Measurements from ENCODE around the gene ZBTB5.
"Not testable (repeated sequence)": the region's sequence is repeated elsewhere in the genome, so short reads cannot be mapped to it uniquely, and the experiment has no call there.

ZBTB5 gene

GRCh38 chr9:37465249-37466036 lies at the start of gene ZBTB5:
TSS of gene ZBTB5 (minus strand) at chr9:37465450. CDS start at chr9:37442551, 22,899 bp downstream.
- H3K4me3 ChIP-seq (ENCODE audit: low read depth in 1 of 2, low read length in 2 of 2), result peak within 1 kb of the TSS; percentile 88 to 96
- H3K36me3 ChIP-seq (ENCODE audit: control insufficient read depth in 1 of 2, insufficient read depth in 2 of 2, low read length in 2 of 2), result peaks cover 0 to 9% of the 10 kb centered on the region in 2 donors
- peak within 1 kb of the TSS; percentile 97 for H3K27ac ChIP-seq (ENCODE audit: low read length)
- H3K27me3 ChIP-seq (ENCODE audit: low read depth, low read length), result no peaks in the 10 kb centered on the region
- no peaks in the 10 kb centered on the region for H3K9me3 ChIP-seq (ENCODE audit: control insufficient read depth in 1 of 2, low read length in 2 of 2)
- H3K4me1 ChIP-seq (ENCODE audit: control insufficient read depth in 1 of 2, insufficient read depth in 2 of 2, low read length in 2 of 2), result peaks cover 16 to 17% of the 10 kb centered on the region in 2 donors

GRCh38 chr9:37514999-37515398 lies 49.7 kb upstream of the ZBTB5 start:
- Histone ChIP-seq H3K4me3 (ENCODE audit: low read depth in 1 of 2, low read length in 2 of 2) (no peak overlapping the region), H3K4me1 (ENCODE audit: control insufficient read depth in 1 of 2, insufficient read depth in 2 of 2, low read length in 2 of 2) (no peaks in the 10 kb centered on the region), H3K27ac (ENCODE audit: low read length) (no peak overlapping the region), H3K27me3 (ENCODE audit: low read depth, low read length) (no peaks in the 10 kb centered on the region), H3K9me3 (ENCODE audit: control insufficient read depth in 1 of 2, low read length in 2 of 2) (no peaks in the 10 kb centered on the region), H3K36me3 (ENCODE audit: control insufficient read depth in 1 of 2, insufficient read depth in 2 of 2, low read length in 2 of 2) (peaks cover 0 to 42% of the 10 kb centered on the region in 2 donors)

GRCh38 chr9:37514415-37514814 lies 49.2 kb upstream of the ZBTB5 start:
- not testable (repeated sequence) for H3K27me3 ChIP-seq (ENCODE audit: low read depth, low read length); H3K27ac ChIP-seq (ENCODE audit: low read length); H3K9me3 ChIP-seq (ENCODE audit: control insufficient read depth in 1 of 2, low read length in 2 of 2); H3K4me1 ChIP-seq (ENCODE audit: control insufficient read depth in 1 of 2, insufficient read depth in 2 of 2, low read length in 2 of 2); H3K4me3 ChIP-seq (ENCODE audit: low read depth in 1 of 2, low read length in 2 of 2)
- peaks cover 0 to 37% of the 10 kb centered on the region in 2 donors for H3K36me3 ChIP-seq (ENCODE audit: control insufficient read depth in 1 of 2, insufficient read depth in 2 of 2, low read length in 2 of 2)

GRCh38 chr9:37512437-37512836 lies 47.2 kb upstream of the ZBTB5 start:
- Histone ChIP-seq H3K4me1 (ENCODE audit: control insufficient read depth in 1 of 2, insufficient read depth in 2 of 2, low read length in 2 of 2) (no peaks in the 10 kb centered on the region), H3K4me3 (ENCODE audit: low read depth in 1 of 2, low read length in 2 of 2) (no peak overlapping the region), H3K9me3 (ENCODE audit: control insufficient read depth in 1 of 2, low read length in 2 of 2) (no peaks in the 10 kb centered on the region), H3K27me3 (ENCODE audit: low read depth, low read length) (no peaks in the 10 kb centered on the region), H3K27ac (ENCODE audit: low read length) (no peak overlapping the region), H3K36me3 (ENCODE audit: control insufficient read depth in 1 of 2, insufficient read depth in 2 of 2, low read length in 2 of 2) (peaks cover 0 to 30% of the 10 kb centered on the region in 2 donors)

- no peak overlapping the region for H3K27ac ChIP-seq (ENCODE audit: low read length)
- no peaks in the 10 kb centered on the region for H3K27me3 ChIP-seq (ENCODE audit: low read depth, low read length)
- H3K9me3 ChIP-seq (ENCODE audit: control insufficient read depth in 1 of 2, low read length in 2 of 2), result no peaks in the 10 kb centered on the region
- H3K4me3 ChIP-seq (ENCODE audit: low read depth in 1 of 2, low read length in 2 of 2), result no peak overlapping the region
- peaks cover 0 to 29% of the 10 kb centered on the region in 2 donors for H3K36me3 ChIP-seq (ENCODE audit: control insufficient read depth in 1 of 2, insufficient read depth in 2 of 2, low read length in 2 of 2)
- H3K4me1 ChIP-seq (ENCODE audit: control insufficient read depth in 1 of 2, insufficient read depth in 2 of 2, low read length in 2 of 2), result no peaks in the 10 kb centered on the region
Measured at GRCh38 chr9:37511016-37512010, 46.1 kb upstream of the ZBTB5 start.

- not testable (repeated sequence) for H3K27me3 ChIP-seq (ENCODE audit: low read depth, low read length); H3K27ac ChIP-seq (ENCODE audit: low read length); H3K4me1 ChIP-seq (ENCODE audit: control insufficient read depth in 1 of 2, insufficient read depth in 2 of 2, low read length in 2 of 2); H3K4me3 ChIP-seq (ENCODE audit: low read depth in 1 of 2, low read length in 2 of 2); H3K9me3 ChIP-seq (ENCODE audit: control insufficient read depth in 1 of 2, low read length in 2 of 2)
- peaks cover 0 to 17% of the 10 kb centered on the region in 2 donors for H3K36me3 ChIP-seq (ENCODE audit: control insufficient read depth in 1 of 2, insufficient read depth in 2 of 2, low read length in 2 of 2)
Measured at GRCh38 chr9:37510053-37510452, 44.8 kb upstream of the ZBTB5 start.

GRCh38 chr9:37509536-37509935 lies 44.3 kb upstream of the ZBTB5 start:
- H3K9me3 ChIP-seq (ENCODE audit: control insufficient read depth in 1 of 2, low read length in 2 of 2), result no peaks in the 10 kb centered on the region
- no peak overlapping the region for H3K27ac ChIP-seq (ENCODE audit: low read length)
- no peaks in the 10 kb centered on the region for H3K4me1 ChIP-seq (ENCODE audit: control insufficient read depth in 1 of 2, insufficient read depth in 2 of 2, low read length in 2 of 2)
- H3K27me3 ChIP-seq (ENCODE audit: low read depth, low read length), result no peaks in the 10 kb centered on the region
- H3K36me3 ChIP-seq (ENCODE audit: control insufficient read depth in 1 of 2, insufficient read depth in 2 of 2, low read length in 2 of 2), result peaks cover 2 to 22% of the 10 kb centered on the region in 2 donors
- H3K4me3 ChIP-seq (ENCODE audit: low read depth in 1 of 2, low read length in 2 of 2), result no peak overlapping the region

GRCh38 chr9:37508834-37509206 lies 43.6 kb upstream of the ZBTB5 start:
- Histone ChIP-seq H3K4me3 (ENCODE audit: low read depth in 1 of 2, low read length in 2 of 2) (no peak overlapping the region), H3K36me3 (ENCODE audit: control insufficient read depth in 1 of 2, insufficient read depth in 2 of 2, low read length in 2 of 2) (peaks cover 6 to 25% of the 10 kb centered on the region in 2 donors), H3K4me1 (ENCODE audit: control insufficient read depth in 1 of 2, insufficient read depth in 2 of 2, low read length in 2 of 2) (no peaks in the 10 kb centered on the region), H3K27ac (ENCODE audit: low read length) (no peak overlapping the region), H3K9me3 (ENCODE audit: control insufficient read depth in 1 of 2, low read length in 2 of 2) (no peaks in the 10 kb centered on the region), H3K27me3 (ENCODE audit: low read depth, low read length) (no peaks in the 10 kb centered on the region)

- Histone ChIP-seq H3K27me3 (ENCODE audit: low read depth, low read length) (no peaks in the 10 kb centered on the region), H3K27ac (ENCODE audit: low read length) (no peak overlapping the region), H3K4me1 (ENCODE audit: control insufficient read depth in 1 of 2, insufficient read depth in 2 of 2, low read length in 2 of 2) (no peaks in the 10 kb centered on the region), H3K9me3 (ENCODE audit: control insufficient read depth in 1 of 2, low read length in 2 of 2) (no peaks in the 10 kb centered on the region), H3K4me3 (ENCODE audit: low read depth in 1 of 2, low read length in 2 of 2) (no peak overlapping the region), H3K36me3 (ENCODE audit: control insufficient read depth in 1 of 2, insufficient read depth in 2 of 2, low read length in 2 of 2) (peaks cover 10 to 31% of the 10 kb centered on the region in 2 donors)
Measured at GRCh38 chr9:37508135-37508833, 43.0 kb upstream of the ZBTB5 start.

- Histone ChIP-seq H3K4me3 (ENCODE audit: low read depth in 1 of 2, low read length in 2 of 2) (no peak overlapping the region), H3K27ac (ENCODE audit: low read length) (no peak overlapping the region), H3K27me3 (ENCODE audit: low read depth, low read length) (no peaks in the 10 kb centered on the region), H3K9me3 (ENCODE audit: control insufficient read depth in 1 of 2, low read length in 2 of 2) (no peaks in the 10 kb centered on the region), H3K4me1 (ENCODE audit: control insufficient read depth in 1 of 2, insufficient read depth in 2 of 2, low read length in 2 of 2) (no peaks in the 10 kb centered on the region), H3K36me3 (ENCODE audit: control insufficient read depth in 1 of 2, insufficient read depth in 2 of 2, low read length in 2 of 2) (peaks cover 15 to 30% of the 10 kb centered on the region in 2 donors)
Measured at GRCh38 chr9:37507566-37508134, 42.4 kb upstream of the ZBTB5 start.

Measured in muscle layer of duodenum (tissue), 2 donors.